GM18909 (cell line): ENCODE results near the gene USP36.
"Not testable (repeated sequence)": the region's sequence is repeated elsewhere in the genome, so short reads cannot be mapped to it uniquely, and the experiment has no call there.

ENCODE experiments used
- ATAC-seq: cut with Tn5 transposase; IDR thresholded peaks from one replicate; pipeline ENCODE4 v1.9.1; 2021; ENCODE audit warnings: mild to moderate bottlenecking; ENCODE audit not compliant: unreplicated experiment, poor library complexity

The USP36 gene

DNA sequence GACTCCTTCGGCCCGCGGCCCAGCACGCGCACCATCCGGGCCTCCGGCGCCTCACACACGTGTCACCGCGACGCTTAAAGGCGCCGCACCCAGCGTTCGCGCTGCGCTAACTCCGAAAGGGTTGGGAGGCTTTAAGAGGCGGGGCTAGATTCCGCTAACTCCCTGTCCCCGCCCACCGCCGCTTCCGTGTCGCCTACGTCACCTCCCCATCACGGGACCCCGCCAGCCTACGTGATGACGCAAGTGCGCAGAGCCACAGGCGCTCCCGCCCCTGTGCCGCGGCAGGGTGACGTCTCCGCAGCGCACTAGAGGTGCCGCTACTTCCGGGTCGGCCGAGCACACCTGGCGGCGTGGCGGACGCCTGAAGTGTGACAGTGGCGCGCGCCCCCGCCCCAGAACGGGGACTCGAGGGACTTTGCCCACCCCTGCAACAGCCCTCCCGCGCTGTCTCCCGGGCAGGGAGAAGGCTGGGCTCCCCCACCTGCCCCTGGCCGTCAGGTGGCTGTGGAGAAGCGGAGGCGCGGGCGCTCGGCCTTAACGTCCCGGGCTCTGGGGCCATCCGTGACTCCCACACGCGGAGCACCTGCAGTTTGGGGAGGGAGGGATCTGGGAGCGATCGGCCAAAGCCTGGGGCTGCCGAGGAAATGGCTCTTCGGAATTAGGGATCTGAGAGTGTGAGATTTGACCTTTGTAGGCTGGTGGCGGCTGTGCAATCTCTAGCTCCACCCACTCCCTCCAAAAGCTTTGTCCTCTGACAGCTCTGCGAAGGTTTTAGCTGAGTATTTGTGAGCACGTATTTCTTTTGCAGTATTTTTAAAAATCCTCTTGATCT, at the start of gene USP36:
Gene USP36, minus strand, starts transcription at position 35 of the 832 bp plus-strand sequence. CDS start 4,451 bp downstream, outside the sequence.
- peak; percentile 88 for ATAC-seq

DNA sequence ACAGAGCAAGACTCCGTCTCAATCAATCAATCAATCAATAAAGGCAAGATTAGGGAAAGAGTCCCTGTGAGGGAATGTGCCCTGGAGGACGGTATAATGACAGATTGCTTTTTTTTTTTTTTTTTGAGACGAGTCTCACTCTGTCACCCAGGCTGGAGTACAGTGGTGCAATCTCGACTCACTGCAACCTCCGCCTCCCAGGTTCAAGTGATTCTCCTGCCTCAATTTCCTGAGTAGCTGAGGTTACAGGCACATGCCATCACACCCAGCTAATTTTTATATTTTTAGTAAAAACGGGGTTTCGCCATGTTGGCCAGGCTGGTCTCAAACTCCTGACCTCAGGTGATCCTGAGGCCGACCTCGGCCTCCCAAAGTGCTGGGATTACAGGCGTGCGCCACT, 49.5 kb upstream of the USP36 start:
- ATAC-seq = not testable (repeated sequence)

- ATAC-seq = no peak
Observed at GRCh38 chr17:78889531-78889930, 48.9 kb upstream of the USP36 start.

DNA sequence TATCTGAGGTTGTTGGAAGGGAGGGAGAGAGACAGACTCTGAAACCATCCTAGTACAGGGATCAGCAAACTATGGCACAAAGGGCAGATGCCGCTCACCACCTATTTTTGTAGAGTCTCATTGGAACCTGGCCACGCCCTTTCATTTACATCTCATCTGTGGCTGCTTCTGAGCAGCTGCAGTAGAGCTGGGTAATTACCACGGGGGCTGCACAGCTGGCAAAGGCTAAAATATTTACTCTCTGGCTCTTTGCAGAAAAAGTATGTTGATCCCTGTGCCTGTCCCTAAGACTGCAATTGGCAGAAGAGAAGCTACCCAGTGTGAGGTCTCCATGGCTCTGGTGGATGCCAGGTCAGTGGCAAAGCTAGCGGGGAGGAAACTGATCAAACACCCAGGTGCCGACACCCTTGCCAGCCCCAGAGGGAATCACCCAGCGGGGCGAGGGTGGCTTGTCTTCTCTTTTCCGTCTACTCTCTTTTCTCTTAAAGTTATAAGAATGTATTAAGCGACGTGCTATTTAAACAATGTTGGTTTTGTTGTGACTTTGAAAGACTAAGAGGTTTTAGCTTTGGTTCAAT, 48.4 kb upstream of the USP36 start:
- no peak for ATAC-seq

DNA sequence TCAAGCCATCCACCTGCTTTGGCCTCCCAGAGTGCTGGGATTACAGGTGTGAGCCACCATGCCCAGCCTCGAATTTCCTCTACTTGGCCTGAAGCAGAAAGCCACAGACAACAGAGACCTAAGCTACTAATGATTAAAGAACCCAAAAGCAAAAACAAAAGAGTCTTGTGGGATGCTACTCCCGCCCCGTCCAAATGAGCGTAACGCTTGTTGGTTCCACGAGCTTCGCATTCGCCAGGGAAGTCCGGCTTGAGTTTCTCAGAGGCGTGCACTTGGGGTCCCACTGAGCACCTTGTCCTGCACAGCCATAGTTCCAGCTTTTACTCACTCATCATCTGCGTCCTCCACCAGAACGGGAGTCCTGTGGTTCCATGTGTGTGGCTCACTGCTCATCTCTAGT, 46.3 kb upstream of the USP36 start:
- no peak for ATAC-seq

GRCh38 chr17:78885956-78886355, 45.3 kb upstream of the USP36 start:
- ATAC-seq = no peak

- ATAC-seq = no peak
Observed at GRCh38 chr17:78884876-78885667, 44.5 kb upstream of the USP36 start.

GRCh38 chr17:78884148-78884825, 43.7 kb upstream of the USP36 start:
- no peak for ATAC-seq

DNA sequence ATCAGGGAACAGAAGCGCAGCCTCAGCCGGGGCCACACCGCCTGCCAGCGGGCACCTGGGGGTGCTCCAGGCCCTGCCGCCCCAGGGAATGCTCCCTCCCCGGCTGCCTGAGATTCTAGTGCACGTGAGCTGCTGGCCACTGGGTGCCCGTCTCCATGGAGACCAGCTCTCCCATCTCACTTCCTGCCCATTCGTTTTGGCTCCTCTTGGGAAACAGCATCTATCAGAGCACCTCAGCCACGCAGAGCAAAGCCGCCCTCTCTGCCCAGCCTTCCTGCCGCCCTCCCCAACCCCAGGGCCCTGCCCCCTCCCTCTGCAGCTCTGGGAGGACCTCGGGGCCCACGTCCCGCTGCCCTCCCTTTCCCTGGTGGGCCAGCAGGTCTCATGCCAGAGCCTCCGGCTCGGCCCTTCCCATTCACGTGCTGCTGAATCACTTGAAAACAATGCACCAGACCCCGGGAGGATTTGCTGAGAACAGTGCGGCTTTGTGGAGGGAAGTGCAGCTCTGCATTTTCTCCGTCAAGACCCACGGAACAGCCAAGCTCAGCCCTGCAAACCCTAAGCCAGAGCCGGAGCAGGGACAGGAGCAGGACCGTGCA, 43.0 kb upstream of the USP36 start:
- no peak for ATAC-seq

DNA sequence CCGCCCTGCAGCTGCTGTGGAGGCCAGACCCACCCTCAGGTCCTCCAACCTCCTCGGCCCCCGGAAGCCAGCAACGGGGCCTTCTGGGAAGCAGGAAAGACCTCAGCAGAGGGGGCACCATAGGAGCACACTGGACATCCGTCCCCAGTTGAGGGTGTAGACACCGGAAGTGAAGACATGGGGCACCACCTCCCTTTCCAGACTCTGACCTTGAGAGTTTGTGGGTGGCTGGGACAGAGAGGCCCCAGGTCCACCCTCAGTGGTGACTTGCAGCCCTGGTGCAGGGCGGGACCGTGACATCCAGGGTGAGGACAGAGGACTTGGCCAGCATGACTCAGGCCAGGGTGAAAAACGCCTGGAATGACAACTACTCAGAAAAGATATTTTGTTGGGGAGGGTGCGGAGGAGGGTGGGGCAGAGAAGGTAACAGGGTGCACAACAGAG, 42.5 kb upstream of the USP36 start:
- no peak for ATAC-seq

DNA sequence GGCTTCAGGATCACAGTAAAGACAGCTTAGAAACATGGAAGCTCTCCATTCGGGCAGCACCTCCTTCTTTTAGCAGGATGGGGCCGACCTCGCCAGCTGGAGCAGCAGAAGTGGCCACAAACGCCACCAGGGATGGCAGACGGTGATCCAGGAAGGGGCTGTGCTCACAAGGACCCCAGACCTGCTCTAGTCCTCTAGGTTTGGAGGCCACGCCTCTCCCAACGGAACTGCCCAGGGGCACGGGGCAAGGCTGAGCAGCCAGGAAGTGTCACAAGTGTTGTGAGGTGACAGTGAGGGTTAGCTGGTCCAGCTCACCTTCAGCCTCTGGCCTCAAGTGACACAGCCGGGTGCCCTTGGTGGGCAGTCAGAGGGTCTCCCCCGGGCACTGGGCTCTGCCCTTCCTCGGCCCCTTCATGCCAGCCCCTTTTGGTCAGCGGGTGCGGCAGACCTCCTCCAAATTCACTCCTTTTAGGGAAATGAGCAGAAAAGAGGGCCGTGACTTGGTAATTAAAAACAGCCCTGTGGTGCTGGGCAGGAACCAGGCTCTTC, 42.0 kb upstream of the USP36 start:
- ATAC-seq = no peak

GRCh38 chr17:78879635-78880186, 39.1 kb upstream of the USP36 start:
- no peak for ATAC-seq

- no peak for ATAC-seq
Observed at GRCh38 chr17:78878871-78879527, 38.4 kb upstream of the USP36 start.

- ATAC-seq = no peak
Observed at GRCh38 chr17:78878261-78878660, 37.6 kb upstream of the USP36 start.

GRCh38 chr17:78876954-78877517, 36.4 kb upstream of the USP36 start:
- ATAC-seq = not testable (repeated sequence)

- no peak for ATAC-seq
Observed at GRCh38 chr17:78876094-78876597, 35.5 kb upstream of the USP36 start.

- no peak for ATAC-seq
Observed at GRCh38 chr17:78875363-78876093, 34.9 kb upstream of the USP36 start.
